Measurements from ENCODE around the gene TBL1X. TPM values are rescaled to one million over a fixed set of nuclear protein-coding genes. Genes with fewer than 3 reads are reported as not detected.

Gene TBL1X
- total RNA-seq, 1 experiment from 2014 or later, result 15.0 TPM

DNA sequence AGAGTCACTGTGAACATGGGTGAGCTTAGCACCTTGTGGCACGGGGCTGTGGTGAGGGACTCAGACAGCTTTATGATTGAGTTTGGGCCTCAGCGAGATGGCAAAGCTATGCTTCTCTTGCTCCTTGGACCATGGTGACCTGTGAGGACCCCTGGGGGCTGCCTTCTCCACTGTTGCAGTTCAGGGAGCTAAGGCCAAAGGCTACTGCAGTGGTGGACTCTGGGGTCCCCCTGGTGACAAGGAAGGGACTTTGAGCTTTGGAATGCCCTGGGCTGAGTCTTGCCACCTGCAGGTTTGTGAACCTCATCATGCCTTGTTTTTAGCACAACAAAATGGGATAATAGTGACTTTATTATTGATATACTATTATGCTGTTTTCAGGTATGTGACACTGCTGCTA lies 36.5 kb downstream of the TBL1X start:
- ChIA-PET POLR2A (no interaction called here), CTCF (no interaction called here)
- no peaks in the 10 kb centered on the region for H3K27me3 Mint-ChIP-seq (ENCODE audit: insufficient read depth, unreplicated experiment)
- DNase-seq (ENCODE audit: unreplicated experiment), result no peak
- no TSS peak for BruUV-seq (replicated peaks)
- H3K9me3 Mint-ChIP-seq (ENCODE audit: unreplicated experiment), result peaks cover 28% of the 10 kb centered on the region
- H3K27ac Mint-ChIP-seq (ENCODE audit: low read depth, unreplicated experiment), result no peak overlapping the region
- peaks cover 8% of the 10 kb centered on the region for H3K36me3 Mint-ChIP-seq (ENCODE audit: insufficient read depth, unreplicated experiment)
- TF ChIP-seq, protein P1, sequence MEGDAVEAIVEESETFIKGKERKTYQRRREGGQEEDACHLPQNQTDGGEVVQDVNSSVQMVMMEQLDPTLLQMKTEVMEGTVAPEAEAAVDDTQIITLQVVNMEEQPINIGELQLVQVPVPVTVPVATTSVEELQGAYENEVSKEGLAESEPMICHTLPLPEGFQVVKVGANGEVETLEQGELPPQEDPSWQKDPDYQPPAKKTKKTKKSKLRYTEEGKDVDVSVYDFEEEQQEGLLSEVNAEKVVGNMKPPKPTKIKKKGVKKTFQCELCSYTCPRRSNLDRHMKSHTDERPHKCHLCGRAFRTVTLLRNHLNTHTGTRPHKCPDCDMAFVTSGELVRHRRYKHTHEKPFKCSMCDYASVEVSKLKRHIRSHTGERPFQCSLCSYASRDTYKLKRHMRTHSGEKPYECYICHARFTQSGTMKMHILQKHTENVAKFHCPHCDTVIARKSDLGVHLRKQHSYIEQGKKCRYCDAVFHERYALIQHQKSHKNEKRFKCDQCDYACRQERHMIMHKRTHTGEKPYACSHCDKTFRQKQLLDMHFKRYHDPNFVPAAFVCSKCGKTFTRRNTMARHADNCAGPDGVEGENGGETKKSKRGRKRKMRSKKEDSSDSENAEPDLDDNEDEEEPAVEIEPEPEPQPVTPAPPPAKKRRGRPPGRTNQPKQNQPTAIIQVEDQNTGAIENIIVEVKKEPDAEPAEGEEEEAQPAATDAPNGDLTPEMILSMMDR (IDR thresholded peaks at IDR 0.05; ENCODE audit: unreplicated experiment), result no peak
- intact Hi-C loops (cut with micrococcal nuclease), result no loop called here
- no peak overlapping the region for H3K4me3 Mint-ChIP-seq (ENCODE audit: unreplicated experiment)
- no peaks in the 10 kb centered on the region for H3K4me1 Mint-ChIP-seq (ENCODE audit: insufficient read depth, unreplicated experiment)

DNA sequence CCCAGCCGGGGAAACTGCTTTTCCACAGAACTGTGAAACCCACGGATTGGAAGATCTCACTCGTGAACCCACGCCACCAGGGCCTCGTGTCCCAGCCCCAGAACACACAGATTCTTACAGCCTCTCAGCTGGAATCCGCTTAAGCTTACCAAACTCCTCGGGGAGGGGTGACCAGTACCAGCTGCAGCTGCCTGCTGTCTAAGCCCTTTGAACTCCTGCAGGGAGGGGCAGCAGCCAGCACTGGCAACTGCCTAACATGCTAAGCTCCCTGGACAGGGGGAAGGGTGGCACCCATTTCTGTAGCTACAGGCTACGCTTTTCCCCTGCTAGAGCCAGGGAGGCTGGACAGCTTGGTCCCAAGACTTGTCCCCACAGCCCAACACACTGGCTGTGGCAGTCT lies 38.4 kb downstream of the TBL1X start:
- peaks cover 40% of the 10 kb centered on the region for H3K9me3 Mint-ChIP-seq (ENCODE audit: unreplicated experiment)
- peaks cover 8% of the 10 kb centered on the region for H3K36me3 Mint-ChIP-seq (ENCODE audit: insufficient read depth, unreplicated experiment)
- ChIA-PET POLR2A (no interaction called here), CTCF (interaction anchor here (0.9 kb wide), 1 partner anchor 13 kb away, joined by 3 read pairs; no protein-coding TSS in a partner anchor)
- intact Hi-C loops (cut with micrococcal nuclease), result no loop called here
- no TSS peak for BruUV-seq (replicated peaks)
- no peaks in the 10 kb centered on the region for H3K4me1 Mint-ChIP-seq (ENCODE audit: insufficient read depth, unreplicated experiment)
- DNase-seq (ENCODE audit: unreplicated experiment), result no peak
- H3K4me3 Mint-ChIP-seq (ENCODE audit: unreplicated experiment), result no peak overlapping the region
- no peaks in the 10 kb centered on the region for H3K27me3 Mint-ChIP-seq (ENCODE audit: insufficient read depth, unreplicated experiment)
- H3K27ac Mint-ChIP-seq (ENCODE audit: low read depth, unreplicated experiment), result no peak overlapping the region
- TF ChIP-seq, protein P1 (IDR thresholded peaks at IDR 0.05; ENCODE audit: unreplicated experiment), result no peak

DNA sequence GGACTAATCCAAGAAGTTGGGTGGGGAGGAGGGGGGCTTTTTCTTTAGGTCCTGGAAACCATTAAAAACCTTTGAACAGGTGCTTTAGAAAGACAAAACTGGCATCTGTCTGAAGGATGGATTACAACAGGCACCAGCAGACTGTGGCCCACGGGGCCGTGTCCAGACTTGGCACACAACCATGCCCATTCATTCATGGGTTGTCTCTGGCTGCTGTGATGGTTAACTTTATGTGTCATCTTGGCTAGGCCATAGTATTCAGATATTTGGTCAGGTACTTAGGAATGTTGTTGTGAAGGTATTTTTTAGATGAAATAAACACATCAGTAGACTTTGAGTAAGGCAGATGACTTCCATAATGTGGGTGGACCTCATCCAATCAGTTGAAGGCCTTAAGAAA lies 45.5 kb downstream of the TBL1X start:
- peaks cover 20% of the 10 kb centered on the region for H3K9me3 Mint-ChIP-seq (ENCODE audit: unreplicated experiment)
- H3K36me3 Mint-ChIP-seq (ENCODE audit: insufficient read depth, unreplicated experiment), result no peaks in the 10 kb centered on the region
- BruUV-seq (replicated peaks), result no TSS peak
- DNase-seq (ENCODE audit: unreplicated experiment), result no peak
- ChIA-PET CTCF (no interaction called here), POLR2A (no interaction called here)
- no peak overlapping the region for H3K4me3 Mint-ChIP-seq (ENCODE audit: unreplicated experiment)
- no peak overlapping the region for H3K27ac Mint-ChIP-seq (ENCODE audit: low read depth, unreplicated experiment)
- H3K4me1 Mint-ChIP-seq (ENCODE audit: insufficient read depth, unreplicated experiment), result no peaks in the 10 kb centered on the region
- TF ChIP-seq, protein P1 (IDR thresholded peaks at IDR 0.05; ENCODE audit: unreplicated experiment), result no peak
- intact Hi-C loops (cut with micrococcal nuclease), result no loop called here
- no peaks in the 10 kb centered on the region for H3K27me3 Mint-ChIP-seq (ENCODE audit: insufficient read depth, unreplicated experiment)

DNA sequence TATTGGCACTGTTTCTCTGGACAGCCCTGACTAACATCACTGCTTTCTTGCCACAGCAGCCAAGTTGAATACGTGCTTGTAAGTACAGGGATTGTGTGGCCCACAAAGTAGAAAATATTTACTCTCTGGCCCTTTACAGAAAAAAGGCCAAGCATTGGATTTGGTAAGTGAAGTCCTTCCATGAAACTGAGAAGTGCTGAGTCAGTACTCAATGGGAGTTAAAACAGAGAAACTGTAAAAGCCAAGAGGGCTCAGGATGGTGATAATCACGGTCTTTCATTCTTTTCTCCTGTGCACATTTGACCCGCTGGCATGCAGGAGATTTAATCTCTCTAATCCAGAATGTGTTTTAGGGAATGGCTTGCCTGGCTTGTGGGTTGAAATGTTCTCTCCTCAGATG lies 46.1 kb downstream of the TBL1X start:
- intact Hi-C loops (cut with micrococcal nuclease), result no loop called here
- H3K27me3 Mint-ChIP-seq (ENCODE audit: insufficient read depth, unreplicated experiment), result no peaks in the 10 kb centered on the region
- H3K4me3 Mint-ChIP-seq (ENCODE audit: unreplicated experiment), result no peak overlapping the region
- no peak overlapping the region for H3K27ac Mint-ChIP-seq (ENCODE audit: low read depth, unreplicated experiment)
- no TSS peak for BruUV-seq (replicated peaks)
- H3K4me1 Mint-ChIP-seq (ENCODE audit: insufficient read depth, unreplicated experiment), result no peaks in the 10 kb centered on the region
- DNase-seq (ENCODE audit: unreplicated experiment), result no peak
- no peaks in the 10 kb centered on the region for H3K36me3 Mint-ChIP-seq (ENCODE audit: insufficient read depth, unreplicated experiment)
- H3K9me3 Mint-ChIP-seq (ENCODE audit: unreplicated experiment), result peaks cover 16% of the 10 kb centered on the region
- ChIA-PET CTCF (interaction anchor here (0.6 to 0.8 kb wide), 2 partner anchors 20 to 707 kb away, joined by 3 to 4 read pairs; no protein-coding TSS in a partner anchor), POLR2A (no interaction called here)
- TF ChIP-seq, protein P1 (IDR thresholded peaks at IDR 0.05; ENCODE audit: unreplicated experiment), result no peak
